Activated CD4-positive, alpha-beta T cell treated with anti-CD3 and anti-CD28 coated beads, Interleukin-10, Interleukin-2, amounts not matched to agents 100 ng/mL and 50 ng/mL, durations not matched to agents 16 hours and 8 hours (primary cell): ENCODE data around the gene ANTKMT.

Experiments
- DNase-seq: peaks from one replicate; pipeline ENCODE4 v3.0.0-alpha.2; 2020

The ANTKMT gene

DNA sequence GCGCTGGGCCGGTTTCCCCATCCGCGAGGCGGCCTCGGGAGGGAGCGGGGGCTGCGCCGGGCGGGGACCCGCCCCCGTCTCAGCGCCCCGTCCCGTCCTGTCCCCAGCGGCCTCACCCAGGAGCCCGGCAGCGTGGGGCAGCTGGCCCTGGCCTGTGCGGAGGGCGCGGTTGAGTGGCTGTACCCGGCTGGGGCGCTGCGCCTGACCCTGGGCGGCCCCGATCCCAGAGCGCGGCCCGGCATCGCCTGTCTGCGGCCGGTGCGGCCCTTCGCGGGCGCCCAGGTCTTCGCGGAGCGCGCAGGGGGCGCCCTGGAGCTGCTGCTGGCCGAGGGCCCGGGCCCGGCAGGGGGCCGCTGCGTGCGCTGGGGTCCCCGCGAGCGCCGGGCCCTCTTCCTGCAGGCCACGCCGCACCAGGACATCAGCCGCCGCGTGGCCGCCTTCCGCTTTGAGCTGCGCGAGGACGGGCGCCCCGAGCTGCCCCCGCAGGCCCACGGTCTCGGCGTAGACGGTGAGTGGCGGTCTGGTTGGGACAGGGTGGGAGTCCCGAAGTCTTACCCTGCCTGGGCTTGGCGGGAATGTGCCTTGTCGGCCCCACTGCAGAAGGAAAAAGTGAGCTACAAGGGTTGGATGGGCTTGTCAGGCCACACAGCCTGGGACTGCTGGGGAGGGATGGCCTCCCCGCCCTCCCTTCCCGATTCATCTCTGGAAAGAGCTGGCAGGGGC, 5.3 kb upstream of the ANTKMT start:
- DNase-seq: no peak

DNA sequence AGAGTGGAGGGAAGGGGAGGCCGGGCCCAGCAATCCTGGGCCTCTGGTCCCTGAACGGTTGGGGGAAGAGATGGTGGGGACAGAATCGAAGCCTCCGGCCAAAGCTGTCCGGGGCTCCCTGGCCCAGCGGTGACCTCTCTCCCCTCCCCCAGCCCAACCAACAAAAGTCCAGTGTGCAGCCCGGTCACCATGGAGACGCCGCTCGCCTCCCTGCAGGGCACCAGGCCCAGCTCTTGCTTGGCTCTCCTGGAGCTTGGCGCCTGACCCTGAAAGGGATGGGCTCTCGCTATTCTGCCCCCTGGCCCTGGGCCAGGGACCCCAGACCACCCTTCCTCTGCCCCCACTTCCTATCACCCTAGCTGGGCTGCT, 4.8 kb upstream of the ANTKMT start:
- no peak for DNase-seq

DNA sequence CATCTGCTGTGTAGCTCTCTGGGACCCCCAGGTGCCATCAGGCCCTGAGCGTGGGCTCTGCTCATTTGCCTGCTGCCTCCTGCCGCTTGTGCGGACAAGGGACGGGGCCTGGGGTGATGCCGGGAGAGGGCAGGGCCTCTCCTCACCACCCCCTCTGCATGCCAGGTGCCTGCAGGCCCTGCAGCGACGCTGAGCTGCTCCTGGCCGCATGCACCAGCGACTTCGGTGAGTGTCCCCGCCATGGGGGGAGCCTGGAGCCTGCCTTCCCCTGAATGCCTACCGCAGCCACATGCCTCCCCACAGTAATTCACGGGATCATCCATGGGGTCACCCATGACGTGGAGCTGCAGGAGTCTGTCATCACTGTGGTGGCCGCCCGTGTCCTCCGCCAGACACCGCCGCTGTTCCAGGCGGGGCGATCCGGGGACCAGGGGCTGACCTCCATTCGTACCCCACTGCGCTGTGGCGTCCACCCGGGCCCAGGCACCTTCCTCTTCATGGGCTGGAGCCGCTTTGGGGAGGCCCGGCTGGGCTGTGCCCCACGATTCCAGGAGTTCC, 4.1 kb upstream of the ANTKMT start:
- no peak for DNase-seq

DNA sequence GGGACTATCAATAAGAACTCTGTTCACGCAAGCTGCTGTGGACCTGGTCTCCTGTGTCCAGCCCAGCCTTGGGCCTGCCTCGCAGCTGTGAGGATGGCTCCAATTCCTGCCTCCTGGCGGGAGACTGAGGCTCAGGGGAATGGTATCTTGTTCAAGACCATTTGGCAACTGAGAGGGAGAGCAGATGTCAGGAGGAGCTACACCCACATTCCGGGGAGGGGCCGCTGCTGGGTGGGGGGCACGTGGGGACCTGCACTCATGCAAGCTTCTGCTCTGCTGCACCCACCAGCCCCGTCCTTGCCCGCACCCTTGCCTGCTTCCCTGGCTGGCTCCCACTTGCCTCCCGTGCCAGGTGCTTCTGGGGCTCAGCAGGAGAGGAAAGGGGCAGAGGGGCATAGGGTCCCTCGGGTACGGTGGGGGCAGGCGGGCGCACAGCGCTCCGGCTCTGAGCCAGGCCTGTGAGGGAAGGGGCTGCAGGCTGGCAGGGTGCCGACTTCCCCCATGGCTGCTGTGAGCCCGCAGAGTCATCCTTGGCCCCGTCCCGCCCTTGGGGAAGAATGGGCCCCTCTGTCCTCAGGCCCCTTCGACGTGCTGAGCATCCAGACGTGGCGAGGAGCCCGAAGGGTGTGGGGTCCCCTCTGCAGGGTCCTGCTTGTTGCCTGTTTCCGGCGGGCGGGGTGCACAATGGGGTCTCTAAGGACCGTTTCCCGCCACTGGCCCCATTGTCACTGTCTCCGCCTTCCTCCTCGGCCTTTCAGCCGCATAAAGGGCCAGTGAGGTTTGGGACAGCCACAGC, 3.3 kb upstream of the ANTKMT start:
- no peak for DNase-seq

DNA sequence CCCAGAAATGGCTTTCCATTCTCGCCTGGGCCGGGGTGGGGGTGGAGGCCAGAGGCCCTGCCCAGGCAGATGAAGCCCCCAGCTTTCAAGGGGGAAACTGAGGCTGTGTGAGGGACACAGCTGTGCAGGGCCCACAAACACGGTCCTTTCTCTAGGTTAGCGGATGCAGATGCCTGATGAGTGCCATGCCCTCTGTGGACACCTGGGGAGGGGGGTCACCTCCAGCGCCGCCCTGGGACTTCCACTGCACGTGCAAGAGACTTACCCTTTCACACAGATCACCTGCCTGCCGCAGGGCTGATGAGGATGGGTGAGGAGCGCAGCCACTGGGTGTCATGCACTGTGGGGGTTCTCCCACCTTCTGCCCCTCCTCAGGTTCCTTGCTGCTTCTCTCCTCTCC, 2.6 kb upstream of the ANTKMT start:
- DNase-seq: no peak

DNA sequence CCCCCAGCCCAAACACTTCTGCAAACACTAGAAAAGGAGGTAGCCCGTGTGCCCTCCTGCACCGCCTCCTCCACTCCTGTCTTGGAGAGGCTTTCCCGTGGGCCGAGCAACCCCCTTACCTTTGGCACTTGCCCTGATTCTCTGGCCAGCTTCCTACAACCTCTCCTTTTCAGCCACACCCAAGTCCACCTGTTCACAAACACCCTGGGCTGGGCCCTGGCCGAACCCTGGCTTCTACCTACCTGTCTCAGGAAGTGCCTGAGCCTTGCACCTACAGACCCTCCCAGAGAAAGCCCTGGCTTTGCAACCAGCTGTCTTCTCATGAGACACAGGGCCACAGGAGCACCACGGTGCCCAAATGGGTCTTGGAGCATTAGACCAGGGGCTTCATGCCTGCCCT, 2.0 kb upstream of the ANTKMT start:
- no peak for DNase-seq

DNA sequence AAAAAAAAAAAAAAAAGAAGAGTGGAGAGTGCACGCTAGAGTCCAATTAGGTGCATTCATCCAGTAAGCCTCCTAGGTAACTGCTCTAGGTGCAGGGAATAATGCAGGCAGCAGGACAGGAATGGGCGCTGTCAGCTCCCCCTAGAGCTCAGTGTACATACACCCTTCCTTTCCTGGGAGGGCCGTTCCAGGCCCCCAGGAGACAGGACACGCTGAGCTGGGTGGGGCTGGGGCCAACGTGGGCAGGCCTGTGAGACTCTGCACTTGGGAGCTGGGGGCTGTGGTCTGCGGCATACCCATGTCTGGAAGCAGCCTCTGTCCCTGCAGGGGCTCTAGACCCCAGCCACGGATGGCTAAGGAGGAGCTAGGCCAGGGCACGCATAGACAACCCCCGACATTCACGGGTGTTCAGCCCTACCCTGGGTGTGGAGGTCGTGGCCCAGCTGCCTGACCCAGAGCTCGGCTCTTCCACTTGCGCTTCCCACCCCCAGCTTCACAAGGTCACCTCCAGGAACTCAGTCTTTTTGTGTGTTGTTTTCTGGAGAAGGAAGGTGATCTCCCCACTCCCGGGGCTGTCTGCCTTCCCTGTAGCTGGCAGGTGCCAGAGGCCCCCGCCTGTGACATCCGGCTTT, 1.0 kb upstream of the ANTKMT start:
- DNase-seq: no peak

DNA sequence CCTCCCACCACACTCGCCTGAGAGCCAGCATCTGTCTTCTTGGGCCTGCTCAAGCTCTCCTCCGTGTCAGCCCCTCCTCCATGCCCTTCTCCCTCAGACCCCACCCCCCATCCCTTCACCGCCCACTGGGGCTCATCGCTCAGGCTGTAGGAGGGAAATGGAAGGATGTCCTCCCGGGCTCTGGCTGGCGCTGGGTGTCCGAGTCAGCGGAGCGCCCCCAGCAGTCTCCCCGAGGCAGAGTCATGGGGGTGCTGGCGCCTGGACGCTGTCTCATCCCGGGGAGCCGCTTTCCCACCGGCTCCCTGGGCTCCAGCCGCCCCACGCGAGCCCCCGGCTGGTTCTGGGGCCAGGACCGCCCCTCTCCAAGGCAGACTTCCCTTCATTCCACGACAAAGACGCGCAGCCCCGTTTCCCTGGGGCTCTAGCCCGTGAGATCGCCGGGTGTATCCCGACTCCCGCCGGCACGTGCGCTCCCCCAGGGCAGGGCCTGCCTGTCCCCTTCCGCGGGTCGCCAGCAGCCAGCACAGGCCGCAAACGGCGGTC, 428 bp upstream of the ANTKMT start:
- DNase-seq: peak; percentile 76

DNA sequence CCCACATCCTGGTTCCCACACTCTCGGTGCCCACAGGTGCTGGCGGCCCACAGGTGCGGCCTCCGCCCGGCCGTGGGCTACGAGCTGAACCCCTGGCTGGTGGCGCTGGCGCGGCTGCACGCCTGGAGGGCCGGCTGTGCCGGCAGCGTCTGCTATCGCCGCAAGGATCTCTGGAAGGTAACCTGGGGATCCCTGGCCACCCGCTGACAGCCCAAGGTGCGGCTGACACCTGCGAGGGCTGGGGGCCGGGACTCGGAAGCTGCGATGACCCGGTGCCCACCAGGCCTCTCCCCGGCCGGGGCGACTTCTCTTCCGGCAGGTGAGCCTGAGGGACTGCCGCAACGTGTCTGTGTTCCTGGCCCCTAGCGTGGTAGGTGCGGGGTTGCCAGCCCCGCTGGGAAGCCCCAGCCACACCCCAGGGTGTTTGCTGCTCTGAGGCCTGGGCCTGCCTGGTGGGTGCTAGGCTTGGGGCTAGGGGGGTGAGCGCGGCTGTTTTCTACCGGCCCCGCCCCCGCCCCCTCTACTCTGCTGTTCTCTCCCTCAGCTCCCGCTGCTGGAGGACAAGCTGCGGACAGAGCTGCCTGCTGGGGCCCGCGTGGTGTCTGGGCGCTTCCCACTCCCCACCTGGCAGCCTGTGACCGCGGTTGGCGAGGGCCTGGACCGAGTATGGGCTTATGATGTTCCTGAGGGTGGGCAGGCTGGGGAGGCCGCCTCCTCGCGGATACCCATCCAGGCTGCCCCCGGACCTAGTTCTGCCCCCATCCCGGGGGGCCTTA, 1.0 kb downstream of the ANTKMT start:
- no peak for DNase-seq

DNA sequence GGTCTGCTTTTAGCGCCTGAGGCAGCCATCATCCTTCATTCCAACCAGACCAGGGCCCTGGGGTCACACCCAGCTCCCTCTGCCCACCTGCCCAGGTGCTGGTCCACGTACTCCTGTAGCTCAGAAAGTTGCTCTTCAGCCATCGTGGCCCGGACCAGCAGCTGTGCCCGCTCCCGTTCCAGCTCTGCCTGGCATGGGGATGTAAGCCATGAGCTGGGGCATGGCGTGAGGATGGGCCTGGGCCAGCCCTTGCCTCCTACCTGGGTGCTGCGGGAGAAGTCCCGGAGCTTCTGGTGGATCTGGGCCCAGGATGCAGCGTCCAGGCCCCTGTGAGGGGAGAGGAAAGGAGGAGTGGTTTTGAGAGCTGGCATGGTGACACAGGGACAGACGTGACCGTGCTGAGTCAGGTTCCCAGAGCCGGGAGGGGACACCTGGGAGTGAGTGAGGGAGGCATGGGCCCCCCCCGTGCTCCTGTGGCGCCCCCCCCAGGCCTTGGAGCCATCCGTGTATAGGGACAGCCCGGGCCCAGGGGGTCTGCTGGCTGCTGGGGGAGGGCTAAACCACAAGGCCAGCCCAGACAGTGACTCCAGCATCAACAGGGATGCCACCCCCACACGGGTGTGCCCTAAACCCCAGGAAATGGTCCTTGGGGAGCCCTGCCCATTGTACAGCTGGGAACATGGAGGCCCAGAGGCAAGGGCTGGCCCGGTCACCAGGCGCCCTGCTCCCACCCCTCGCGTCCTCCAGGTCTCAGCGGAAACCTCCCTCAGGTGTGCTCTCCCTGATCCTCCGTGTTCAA, 2.1 kb downstream of the ANTKMT start:
- no peak for DNase-seq

DNA sequence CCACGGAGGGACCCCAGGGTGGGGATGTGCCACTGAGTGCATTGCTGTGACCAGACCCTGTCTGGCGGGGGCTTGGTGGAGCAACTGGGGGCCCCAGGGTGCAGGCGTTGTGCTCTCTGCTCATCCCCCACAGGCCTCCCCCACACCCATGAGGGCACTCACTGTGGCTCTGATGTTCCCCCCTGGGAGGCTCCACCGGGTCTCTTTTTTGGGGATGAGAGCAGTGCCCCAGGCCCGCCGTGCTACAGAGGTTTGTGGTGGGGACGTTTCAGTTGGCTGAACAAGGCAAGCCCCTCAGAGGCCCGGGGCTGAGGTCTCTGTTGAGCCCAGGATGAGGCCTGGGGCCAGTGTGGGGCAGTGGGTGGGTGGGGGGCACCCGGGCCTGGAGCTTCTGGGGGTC, 2.7 kb downstream of the ANTKMT start:
- no peak for DNase-seq

DNA sequence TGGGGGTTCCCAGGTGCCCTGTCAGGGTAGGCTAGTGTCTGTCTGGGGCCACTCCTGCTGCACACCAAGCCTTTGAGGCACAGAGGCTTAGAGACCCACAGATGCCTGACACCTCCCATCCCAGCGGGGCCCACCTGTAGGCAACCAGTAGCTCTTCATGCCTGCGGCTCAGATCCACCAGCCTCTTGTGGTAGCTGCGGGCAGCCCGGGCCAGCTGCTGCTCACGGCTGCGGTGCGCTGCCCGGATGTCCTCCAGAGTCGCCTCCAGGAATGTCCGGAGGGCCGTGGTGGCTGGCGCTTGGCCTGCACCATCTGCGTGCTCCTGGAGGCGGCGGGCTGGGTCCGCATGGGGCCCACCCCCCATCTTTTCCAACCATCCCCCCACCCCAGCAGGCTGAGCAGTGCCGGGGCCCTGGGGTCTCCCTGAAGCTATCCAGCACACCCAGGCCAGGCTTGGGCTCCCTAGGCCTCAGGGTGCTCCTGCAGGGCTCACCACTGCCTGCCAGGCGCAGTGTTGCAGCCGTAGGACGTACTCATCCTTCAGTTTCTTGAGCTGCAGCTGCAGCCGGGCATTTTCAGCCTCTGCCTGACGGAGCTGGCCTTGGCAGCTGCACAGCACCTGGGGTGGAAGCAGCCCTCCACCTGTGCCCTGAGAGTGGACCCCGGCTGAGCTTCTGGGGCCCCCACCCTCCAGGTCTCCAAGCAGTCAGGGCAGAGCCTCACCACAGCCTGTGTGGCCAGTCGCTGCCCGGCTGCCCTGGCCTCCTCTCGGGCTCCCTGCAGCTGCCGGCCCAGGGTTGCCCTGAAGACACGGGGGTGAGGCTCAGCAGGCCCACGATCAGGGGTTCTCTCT, 3.5 kb downstream of the ANTKMT start:
- no peak for DNase-seq

DNA sequence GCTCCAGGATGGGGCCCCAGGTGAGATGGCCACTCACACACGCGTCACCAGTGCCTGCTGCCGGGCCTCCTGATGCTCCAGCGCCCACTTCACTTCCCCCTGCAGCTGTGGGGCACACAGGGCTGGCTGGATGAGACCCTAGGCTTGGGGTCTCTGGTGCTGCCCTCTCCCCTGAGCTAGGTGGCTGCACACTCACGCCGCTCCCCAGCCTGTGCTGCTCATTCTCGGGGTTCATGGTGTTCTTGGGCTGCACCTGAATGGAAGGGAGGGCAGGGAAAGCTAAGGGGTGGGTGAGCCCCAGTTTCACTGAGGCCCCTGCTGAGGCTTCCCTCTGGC, 4.1 kb downstream of the ANTKMT start:
- DNase-seq: no peak

DNA sequence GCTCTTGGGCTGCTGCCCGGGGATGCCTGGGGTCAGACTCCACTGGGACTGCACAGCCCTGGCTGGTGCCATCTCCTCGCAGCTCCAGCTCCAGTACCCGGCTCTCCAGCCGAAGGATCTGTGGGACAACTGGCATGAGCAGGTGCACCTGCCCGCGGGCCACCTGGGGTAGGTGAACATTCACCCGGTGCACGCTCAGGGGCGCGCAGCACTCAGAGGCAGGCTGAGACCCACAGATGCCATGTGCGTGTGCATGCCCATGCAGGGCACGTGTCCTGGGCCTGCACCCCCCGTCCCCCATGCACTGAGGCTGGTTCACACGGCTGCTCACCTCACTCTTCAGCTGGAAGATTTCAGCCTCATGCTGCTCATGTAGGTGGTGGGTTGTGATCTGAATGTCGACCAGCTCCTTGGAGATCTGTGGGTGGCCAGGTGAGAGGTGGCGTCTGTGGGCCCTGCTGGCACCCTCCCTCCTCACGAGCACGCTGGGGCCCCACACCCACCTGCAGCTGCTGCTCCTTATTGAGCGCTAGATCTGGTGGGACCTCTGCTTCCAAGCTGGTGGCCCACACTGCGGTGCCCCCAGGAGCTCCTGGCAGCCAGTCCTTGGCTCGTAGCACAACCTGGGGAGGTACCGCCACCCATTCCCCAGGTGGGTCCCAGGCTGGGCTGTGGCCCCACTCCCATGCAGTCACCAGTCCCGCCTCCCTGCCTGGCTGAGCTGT, 4.7 kb downstream of the ANTKMT start:
- DNase-seq: no peak

DNA sequence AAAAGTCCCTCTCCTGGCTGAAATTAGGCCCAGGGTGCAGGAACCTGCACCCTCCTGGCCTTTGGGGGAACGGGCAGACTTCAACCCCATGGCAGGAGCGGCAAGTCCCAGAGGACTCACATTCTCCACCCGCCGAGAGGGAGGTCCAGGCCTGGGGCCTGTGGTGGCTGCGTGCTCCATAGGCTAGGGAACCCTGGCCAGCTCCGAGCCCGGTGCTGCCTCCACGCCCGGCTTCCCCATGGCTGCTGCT, 5.2 kb downstream of the ANTKMT start:
- DNase-seq: no peak

DNA sequence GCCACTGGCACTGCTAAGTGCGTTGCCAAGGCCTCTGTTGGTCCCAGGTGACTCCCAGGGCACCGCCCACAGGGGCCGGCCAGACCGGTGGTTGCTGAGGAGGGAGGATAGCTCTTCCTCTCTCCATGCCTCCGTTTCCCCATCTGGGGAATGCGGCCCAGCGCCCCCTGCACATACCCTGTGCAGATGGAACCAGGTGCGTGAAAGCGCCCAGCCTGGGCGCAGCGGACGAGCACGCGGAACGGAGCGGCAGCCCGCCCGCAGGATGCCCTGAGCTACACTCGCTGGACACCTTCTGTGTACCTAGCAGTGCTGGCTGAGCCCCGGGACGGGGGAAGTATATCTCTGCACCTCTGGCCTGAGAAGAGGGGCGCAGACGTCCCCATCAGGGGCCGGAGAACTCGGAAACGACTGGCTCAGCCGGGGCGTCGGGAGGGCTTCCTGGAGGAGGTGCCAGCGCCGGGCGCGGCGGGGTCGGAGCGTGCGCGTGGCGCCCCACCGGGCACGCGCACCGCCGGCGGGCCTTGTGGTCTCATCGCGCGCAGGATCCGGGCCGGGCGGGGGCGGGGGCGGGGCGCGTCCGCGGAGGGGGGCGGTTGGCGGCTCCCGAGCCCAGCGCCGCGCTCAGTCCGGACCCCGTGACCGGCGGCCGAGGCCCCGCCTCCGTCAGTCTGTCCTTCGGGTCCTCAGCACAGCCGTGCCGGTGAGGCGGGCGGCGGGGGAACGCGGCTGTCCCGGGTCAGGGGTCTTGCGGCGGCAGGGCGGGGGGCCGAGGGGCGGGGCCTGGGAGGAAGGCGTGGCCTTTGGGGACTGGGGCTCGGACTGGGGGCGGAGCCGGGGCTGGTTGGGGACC, 5.7 kb downstream of the ANTKMT start, which contains the start of the genes CCDC78 and HAGHL:
CCDC78 (minus strand) TSS at position 6 of the 853 bp plus-strand sequence. CDS start 76 bp downstream, outside the sequence.
HAGHL (plus strand) TSS at position 669 of the 853 bp plus-strand sequence. CDS start 404 bp downstream, outside the sequence.
- peak; percentile 72 for DNase-seq

DNA sequence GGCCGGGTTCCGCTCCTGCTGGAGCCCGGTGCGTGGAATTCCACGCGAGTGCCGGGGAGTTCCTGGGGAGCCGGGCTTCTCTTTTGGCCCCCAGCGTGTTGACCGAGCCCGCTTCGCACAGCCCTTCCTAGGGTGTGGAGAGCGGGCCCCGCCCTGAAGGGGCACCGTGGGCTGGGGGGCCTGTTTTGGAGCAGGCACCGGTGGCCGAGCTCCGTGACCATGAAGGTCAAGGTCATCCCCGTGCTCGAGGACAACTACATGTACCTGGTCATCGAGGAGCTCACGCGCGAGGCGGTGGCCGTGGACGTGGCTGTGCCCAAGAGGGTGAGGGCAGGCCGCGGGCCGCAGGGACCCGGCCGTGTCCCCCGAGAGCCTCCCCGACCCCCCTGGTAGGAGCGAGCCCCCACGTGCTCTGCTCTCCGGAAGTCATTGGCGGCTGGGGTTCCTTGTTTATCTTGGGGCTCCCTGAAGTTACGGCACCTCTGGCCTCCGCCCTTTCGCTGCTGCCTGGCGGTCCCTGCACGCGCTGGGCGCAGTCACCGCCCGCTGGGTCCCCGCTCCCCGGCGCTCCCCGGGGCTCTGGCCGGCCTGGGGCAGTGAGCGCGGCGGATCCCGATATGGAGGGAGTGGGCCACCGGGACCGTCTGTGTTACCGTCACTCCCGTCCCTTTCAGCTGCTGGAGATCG, 6.5 kb downstream of the ANTKMT start:
- peak; percentile 39 for DNase-seq

DNA sequence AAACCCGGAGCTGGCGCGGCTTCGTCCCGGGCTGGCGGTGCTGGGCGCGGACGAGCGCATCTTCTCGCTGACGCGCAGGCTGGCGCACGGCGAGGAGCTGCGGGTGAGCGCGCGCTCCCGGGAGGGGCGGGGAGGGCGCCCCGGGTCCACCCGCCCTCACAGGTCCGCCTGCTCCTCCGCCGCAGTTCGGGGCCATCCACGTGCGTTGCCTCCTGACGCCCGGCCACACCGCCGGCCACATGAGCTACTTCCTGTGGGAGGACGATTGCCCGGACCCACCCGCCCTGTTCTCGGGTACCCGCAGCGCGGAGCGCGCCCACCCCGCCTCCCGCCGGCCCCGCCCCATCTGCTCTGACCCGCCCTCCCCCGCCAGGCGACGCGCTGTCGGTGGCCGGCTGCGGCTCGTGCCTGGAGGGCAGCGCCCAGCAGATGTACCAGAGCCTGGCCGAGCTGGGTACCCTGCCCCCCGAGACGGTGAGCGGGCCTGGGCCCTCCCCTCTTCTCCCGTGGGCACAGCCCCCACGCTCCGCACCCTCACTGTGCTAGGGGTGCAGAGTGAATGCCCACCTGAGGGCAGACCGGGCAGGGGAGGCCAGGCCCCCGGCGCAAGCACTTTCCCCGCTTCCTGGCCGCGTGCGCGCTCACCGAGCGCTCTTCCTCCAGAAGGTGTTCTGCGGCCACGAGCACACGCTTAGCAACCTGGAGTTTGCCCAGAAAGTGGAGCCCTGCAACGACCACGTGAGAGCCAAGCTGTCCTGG, 7.4 kb downstream of the ANTKMT start:
- DNase-seq: peak; percentile 82
